HG02884 (cell line): ENCODE results near the gene PMPCA.
A peak's percentile ranks its signal among the peaks of the same experiment; 100 is the strongest.
"Not testable (repeated sequence)": the region's sequence is repeated elsewhere in the genome, so short reads cannot be mapped to it uniquely, and the experiment has no call there.

Experiments
- ATAC-seq: cut with Tn5 transposase; IDR thresholded peaks from one replicate; pipeline ENCODE4 v1.9.1; 2021; ENCODE audit warnings: mild to moderate bottlenecking, moderate library complexity; ENCODE audit not compliant: unreplicated experiment

Gene PMPCA

GRCh38 chr9:136407911-136408310, 2.5 kb upstream of the PMPCA start:
- ATAC-seq: no peak

GRCh38 chr9:136409557-136410455, 652 bp upstream of the PMPCA start:
- ATAC-seq: peak; percentile 33

DNA sequence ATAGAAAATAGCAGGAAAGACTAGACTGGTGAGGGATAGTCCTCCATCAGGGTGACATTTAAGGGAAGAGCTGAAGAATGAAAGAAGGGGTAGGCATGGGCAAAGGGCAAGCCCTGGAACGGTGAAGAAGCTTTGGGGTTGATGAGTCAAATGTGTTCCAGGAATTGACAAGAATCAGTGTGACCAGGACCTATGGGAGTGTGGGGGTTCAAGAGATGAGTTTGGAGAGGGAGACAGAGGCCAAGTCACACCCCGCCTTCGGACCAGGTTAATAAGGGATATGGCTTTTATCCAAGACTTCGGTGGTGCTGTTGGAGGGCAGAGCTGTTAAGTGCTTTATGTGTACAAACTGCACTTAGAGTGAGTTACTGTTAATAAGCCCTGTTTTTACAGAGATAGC, 920 bp downstream of the PMPCA start:
- no peak for ATAC-seq

GRCh38 chr9:136412962-136413361, 2.5 kb downstream of the PMPCA start:
- no peak for ATAC-seq

DNA sequence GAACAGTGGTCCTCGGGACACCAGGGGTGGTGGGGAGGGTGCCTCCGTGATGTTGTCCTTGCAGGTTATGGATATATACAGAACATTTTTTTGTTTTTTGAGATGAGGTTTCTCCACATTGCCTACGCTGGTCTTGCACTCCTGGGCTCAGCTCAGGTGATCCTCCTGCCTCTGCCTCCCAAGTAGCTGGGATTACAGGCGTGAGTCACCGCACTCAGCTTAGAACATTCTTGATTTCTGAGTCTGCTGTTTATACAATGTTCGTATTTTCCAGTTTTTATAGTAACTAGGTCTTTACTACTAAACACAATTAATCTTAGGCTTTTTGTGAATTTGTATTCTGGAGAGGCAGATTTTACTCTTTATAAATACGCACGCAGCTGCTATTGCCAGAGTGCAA, 6.0 kb downstream of the PMPCA start:
- ATAC-seq: no peak

GRCh38 chr9:136416914-136417313, 6.5 kb downstream of the PMPCA start:
- ATAC-seq: no peak

DNA sequence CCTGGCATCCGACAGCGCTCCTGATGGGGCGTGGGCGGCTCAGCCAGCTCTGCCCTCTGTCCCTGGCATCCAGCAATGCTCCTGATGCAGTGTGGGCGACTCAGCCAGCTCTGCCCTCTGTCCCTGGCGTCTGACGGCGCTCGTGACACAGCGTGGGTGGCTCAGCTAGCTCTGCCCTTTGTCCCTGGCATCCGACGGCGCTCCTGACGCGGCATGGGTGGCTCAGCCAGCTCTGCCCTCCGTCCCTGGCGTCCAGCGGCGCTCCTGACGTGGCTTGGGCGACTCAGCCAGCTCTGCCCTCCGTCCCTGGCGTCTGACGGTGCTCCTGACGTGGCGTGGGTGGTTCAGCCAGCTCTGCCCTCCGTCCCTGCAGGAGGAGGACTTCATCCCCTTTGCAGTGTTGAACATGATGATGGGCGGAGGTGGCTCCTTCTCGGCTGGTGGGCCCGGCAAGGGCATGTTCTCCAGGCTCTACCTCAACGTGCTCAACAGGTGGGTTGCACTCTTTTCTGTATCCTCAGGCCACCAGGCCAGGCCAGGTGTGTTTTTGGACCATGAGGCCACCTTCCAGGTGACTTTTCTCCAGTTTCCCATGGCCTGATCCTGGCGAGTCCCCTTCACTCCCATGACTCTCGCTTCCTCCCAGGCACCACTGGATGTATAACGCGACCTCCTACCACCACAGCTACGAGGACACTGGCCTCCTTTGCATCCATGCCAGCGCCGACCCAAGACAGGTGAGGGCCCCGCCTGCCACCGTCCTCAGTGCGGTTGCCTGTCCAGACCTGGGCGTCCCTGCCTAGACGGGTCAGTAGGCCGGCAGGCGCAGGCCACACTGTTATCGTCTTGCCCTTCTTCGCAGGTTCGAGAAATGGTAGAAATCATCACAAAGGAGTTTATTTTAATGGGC, 8.0 kb downstream of the PMPCA start:
- ATAC-seq: no peak

GRCh38 chr9:136419092-136419420, 8.6 kb downstream of the PMPCA start:
- no peak for ATAC-seq

DNA sequence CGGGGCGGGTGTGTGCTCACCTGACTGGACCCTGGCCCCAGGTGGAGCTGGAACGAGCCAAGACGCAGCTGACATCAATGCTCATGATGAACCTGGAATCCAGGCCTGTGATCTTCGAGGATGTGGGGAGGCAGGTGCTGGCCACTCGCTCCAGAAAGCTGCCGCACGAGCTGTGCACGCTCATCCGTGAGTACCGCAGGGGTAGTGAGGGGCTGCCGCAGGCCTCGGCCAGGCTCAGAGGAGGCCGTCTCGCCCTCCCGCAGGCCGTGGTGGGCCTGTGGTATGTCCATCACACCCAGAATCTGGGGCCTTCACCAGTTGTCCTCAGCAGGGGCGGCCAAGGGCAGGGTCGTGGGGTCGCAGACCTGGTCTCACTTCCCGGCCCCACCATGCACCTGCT, 11.3 kb downstream of the PMPCA start:
- ATAC-seq: no peak

- ATAC-seq: no peak
Measured at GRCh38 chr9:136422876-136423275, 12.4 kb downstream of the PMPCA start.

DNA sequence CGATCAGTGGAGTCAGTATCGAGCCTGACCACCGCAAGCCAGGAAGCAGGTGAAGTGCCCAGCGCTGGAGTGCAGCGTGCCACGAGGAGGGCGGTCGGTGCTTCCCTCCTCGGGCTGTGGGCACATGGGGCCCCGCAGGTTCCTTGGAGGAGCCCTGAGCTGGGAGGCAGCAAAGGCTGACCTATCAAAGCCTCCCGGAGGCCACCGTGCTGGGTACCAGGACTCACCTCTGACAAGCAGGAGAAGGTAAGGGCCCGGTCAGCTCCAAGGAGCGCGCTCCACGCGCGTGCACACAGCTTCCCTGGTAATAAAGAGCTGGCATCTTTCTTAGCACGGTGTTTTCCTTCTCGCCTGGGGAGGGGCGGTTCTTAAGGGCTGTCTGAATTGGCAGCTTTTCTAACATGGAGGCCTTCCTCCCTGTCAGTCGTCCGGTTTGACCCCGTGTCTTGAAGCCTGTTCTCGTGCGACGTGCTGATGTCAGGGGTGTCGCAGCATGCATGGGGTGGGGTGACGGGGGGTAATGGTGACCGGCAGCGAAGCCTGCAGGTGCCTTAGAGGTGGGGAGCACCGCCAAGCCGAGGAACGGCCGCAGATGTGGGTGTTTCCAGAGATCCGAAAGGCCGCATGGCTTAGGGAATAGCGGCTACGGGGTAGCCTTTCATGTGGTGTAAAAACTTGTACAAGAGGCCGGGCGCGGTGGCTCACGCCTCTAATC, 13.1 kb downstream of the PMPCA start:
- no peak for ATAC-seq

- no peak for ATAC-seq
Measured at GRCh38 chr9:136424750-136425362, 14.4 kb downstream of the PMPCA start.

GRCh38 chr9:136425367-136425766, 14.9 kb downstream of the PMPCA start:
- not testable (repeated sequence) for ATAC-seq

DNA sequence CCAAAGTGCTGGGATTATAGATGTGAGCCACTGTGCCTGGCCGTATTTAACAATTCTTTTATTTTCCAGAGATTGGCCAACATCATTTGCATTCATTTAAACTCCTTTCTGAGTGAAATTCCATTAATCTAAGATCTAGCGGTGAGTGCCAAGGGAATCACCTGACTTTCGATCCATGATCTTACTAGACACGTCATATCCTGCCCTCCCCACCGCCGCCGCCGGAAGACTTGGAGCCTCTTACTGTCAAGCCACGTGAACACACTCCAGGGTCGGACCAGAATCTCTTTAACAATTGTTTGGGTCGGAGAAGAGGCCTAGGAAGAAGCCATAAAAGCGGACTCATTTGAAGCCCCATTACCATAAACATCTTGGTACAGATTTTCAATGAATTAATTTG, 16.3 kb downstream of the PMPCA start:
- ATAC-seq: no peak

DNA sequence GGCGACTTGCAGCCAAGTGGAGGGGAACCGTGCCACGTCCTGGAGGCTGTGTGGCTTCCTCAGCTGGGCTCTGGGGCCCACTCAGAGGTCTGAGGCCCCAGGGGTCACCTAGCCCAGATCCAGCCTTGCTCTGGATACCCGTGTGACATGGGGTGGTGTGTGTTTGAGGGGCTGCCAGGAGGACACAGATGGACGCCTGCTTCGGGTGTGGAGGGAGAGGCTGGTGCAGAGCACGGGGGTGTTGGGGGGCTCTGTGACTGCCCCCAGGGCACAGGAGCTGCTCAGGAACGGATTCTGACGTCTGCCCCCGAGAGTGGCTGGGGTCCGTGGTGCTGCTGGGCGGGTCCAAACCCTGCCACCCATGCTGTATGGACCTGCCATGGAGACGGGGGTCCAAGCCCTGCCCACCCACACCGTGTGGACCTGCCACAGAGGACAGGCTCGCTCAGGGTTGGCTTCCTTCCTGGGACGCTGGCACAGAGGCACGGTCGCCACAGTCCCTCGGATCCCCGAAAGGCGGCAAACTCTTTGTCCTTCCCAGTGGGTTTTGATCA, 18.7 kb downstream of the PMPCA start:
- no peak for ATAC-seq

DNA sequence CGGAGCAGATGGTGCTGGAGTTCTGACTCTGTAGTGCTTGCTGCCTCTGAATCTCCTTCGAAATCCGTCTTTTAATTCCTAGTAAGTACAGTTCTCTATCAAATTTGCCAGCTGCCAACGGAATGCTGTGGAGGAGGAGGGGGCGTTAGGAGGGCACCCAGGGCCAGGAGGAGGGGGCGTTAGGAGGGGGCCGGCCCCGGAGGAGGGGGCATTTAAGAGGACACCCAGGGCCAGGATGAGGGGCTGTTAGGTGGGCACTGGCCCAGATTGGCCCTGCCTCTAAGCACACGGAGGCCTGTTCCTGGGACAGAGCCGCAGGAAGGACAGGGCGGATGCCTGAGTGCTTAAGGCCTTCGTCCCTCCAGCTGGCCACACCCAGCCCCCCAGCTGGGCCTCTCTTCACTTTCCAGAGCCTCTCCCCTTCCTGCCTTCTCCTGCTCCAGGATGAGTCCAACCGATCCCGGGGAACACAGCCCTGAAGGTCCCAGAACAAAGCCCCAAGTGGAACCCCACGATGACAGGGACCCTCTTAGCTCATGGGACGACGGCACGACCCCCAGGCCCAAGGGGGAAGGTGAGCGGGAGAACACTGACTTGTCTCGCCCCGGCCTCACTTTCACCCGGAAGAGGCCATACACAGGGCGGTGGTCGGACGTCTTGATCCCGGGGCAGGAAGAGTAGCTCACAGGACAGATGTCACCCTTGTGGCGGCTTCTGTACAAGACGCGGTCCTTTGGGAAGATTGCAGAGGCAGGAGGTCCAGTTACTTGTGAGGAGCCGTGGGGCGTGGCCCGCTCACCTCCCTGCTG, 19.4 kb downstream of the PMPCA start:
- ATAC-seq: no peak

- no peak for ATAC-seq
Measured at GRCh38 chr9:136430588-136431234, 20.3 kb downstream of the PMPCA start.

DNA sequence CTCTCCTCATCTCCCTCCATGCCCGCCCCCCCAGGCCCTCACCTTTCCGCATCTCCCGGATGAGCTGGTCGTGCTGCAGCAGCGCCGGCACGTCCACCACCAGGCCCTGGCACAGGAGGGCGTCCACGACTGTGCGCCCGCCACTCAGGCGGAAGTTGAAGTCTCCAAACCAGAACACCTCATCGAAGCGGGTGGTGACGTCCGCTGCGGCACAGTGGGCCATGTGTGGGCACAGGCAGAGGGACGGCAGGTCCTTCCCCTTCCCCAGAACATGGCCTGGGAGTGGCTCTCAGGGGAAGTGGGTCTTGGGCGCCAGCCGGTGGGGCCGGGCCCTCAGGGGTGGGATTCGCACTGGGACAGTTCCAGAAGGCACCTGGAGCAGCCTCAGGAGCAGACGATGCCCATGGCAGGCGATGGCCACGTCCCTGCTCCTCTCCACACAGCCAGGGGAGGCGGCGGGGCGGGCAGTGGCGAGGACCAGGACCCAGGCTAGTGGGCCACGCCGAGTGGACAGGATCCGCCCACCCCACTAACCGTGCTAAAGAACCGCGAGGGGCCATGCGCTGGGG, 21.4 kb downstream of the PMPCA start:
- no peak for ATAC-seq

- ATAC-seq: no peak
Measured at GRCh38 chr9:136432591-136432990, 22.1 kb downstream of the PMPCA start.
